Measurements from ENCODE around the gene MTCH1. TPM values are rescaled to one million over a fixed set of nuclear protein-coding genes. Genes with fewer than 3 reads are reported as not detected.

Gene MTCH1
- total RNA-seq (2021) = 198 to 207 TPM (median 204 TPM) in 3 replicates
- Bru-seq, nascent RNA = percentile 87 among the genes with signal in this experiment
- long read RNA-seq, experiment 1, transcript MTCH1-201 (12 exons, 2,006 nt) = major isoform, 829 of 1,602 reads
- long read RNA-seq, experiment 1, transcript MTCH1-202 (12 exons, 2,057 nt) = minor isoform, 546 of 1,602 reads
- long read RNA-seq, experiment 1, transcript MTCH1-204 (11 exons, 1,572 nt) = minor isoform, 28 of 1,602 reads
- long read RNA-seq, experiment 1, partial matches to known transcripts = 64 of 1,602 reads
- long read RNA-seq, experiment 1, other reads (novel, unspliced or antisense) = 134 of 1,602 reads
- long read RNA-seq, experiment 2, transcript MTCH1-202 (12 exons, 2,057 nt) = minor isoform, 73 of 327 reads
- long read RNA-seq, experiment 2, transcript MTCH1-205 (4 exons, 629 nt) = minor isoform, 5 of 327 reads
- long read RNA-seq, experiment 2, transcript MTCH1-201 (12 exons, 2,006 nt) = major isoform, 108 of 327 reads
- long read RNA-seq, experiment 2, partial matches to known transcripts = 32 of 327 reads
- long read RNA-seq, experiment 2, other reads (novel, unspliced or antisense) = 109 of 327 reads
- long read RNA-seq, experiment 3, partial matches to known transcripts = 11 of 23 reads
- long read RNA-seq, experiment 3, other reads (novel, unspliced or antisense) = 8 of 23 reads

- Mint-ChIP-seq H3K36me3 (no peaks in the 10 kb centered on the region), H3K27ac (peak within 1 kb of the TSS; percentile 95), H3K4me1 (peaks cover 20% of the 10 kb centered on the region), H3K4me3 (peak within 1 kb of the TSS; percentile 98), H3K27me3 (ENCODE audit: low read depth) (no peaks in the 10 kb centered on the region), H3K9me3 (0 out of 2 replicates have a peak, but pooled peaks cover 3% of the 10 kb centered on the region)
- ATAC-seq = peak; percentile 78
- CTCF ChIA-PET = interaction anchor here (1.0 to 2.6 kb wide), 7 partner anchors 9 to 224 kb away, joined by 4 to 32 read pairs (median 7); partner anchors contain the start of gene C6orf89
- POLR2A ChIA-PET = interaction anchor here (0.6 to 1.2 kb wide), 9 partner anchors 10 to 272 kb away, joined by 3 to 10 read pairs (median 3); partner anchors contain the start of genes PIM1, PPIL1, TBC1D22B and TMEM217
- peak; percentile 80 for DNase-seq (ENCODE audit: low spot score)
- no peak for TF ChIP-seq JAZF1 (CRISPR knock-in tag; IDR thresholded peaks at IDR 0.05)
- TF ChIP-seq ATF6 (CRISPR knock-in tag; IDR thresholded peaks at IDR 0.05) = no peak
- TF ChIP-seq MAX (CRISPR knock-in tag; IDR thresholded peaks at IDR 0.05) = peak; percentile 50; the same call in 1 of the 2 replicates
- TF ChIP-seq TEAD1 (CRISPR knock-in tag; IDR thresholded peaks at IDR 0.05) = peak; percentile 27; the same call in 1 of the 2 replicates
- TF ChIP-seq, protein P1, sequence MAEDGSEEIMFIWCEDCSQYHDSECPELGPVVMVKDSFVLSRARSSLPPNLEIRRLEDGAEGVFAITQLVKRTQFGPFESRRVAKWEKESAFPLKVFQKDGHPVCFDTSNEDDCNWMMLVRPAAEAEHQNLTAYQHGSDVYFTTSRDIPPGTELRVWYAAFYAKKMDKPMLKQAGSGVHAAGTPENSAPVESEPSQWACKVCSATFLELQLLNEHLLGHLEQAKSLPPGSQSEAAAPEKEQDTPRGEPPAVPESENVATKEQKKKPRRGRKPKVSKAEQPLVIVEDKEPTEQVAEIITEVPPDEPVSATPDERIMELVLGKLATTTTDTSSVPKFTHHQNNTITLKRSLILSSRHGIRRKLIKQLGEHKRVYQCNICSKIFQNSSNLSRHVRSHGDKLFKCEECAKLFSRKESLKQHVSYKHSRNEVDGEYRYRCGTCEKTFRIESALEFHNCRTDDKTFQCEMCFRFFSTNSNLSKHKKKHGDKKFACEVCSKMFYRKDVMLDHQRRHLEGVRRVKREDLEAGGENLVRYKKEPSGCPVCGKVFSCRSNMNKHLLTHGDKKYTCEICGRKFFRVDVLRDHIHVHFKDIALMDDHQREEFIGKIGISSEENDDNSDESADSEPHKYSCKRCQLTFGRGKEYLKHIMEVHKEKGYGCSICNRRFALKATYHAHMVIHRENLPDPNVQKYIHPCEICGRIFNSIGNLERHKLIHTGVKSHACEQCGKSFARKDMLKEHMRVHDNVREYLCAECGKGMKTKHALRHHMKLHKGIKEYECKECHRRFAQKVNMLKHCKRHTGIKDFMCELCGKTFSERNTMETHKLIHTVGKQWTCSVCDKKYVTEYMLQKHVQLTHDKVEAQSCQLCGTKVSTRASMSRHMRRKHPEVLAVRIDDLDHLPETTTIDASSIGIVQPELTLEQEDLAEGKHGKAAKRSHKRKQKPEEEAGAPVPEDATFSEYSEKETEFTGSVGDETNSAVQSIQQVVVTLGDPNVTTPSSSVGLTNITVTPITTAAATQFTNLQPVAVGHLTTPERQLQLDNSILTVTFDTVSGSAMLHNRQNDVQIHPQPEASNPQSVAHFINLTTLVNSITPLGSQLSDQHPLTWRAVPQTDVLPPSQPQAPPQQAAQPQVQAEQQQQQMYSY (CRISPR knock-in tag; IDR thresholded peaks at IDR 0.05) = 0 out of 2 replicates have a peak, but pooled peaks have one; percentile 14
- TF ChIP-seq, protein P2, sequence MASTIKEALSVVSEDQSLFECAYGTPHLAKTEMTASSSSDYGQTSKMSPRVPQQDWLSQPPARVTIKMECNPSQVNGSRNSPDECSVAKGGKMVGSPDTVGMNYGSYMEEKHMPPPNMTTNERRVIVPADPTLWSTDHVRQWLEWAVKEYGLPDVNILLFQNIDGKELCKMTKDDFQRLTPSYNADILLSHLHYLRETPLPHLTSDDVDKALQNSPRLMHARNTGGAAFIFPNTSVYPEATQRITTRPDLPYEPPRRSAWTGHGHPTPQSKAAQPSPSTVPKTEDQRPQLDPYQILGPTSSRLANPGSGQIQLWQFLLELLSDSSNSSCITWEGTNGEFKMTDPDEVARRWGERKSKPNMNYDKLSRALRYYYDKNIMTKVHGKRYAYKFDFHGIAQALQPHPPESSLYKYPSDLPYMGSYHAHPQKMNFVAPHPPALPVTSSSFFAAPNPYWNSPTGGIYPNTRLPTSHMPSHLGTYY (CRISPR knock-in tag; IDR thresholded peaks at IDR 0.05) = no peak
- TF ChIP-seq SMAD3 (CRISPR knock-in tag; IDR thresholded peaks at IDR 0.05; ENCODE audit: borderline replicate concordance) = 0 out of 2 replicates have a peak, but pooled peaks have one; percentile 58
- TF ChIP-seq, protein P3, sequence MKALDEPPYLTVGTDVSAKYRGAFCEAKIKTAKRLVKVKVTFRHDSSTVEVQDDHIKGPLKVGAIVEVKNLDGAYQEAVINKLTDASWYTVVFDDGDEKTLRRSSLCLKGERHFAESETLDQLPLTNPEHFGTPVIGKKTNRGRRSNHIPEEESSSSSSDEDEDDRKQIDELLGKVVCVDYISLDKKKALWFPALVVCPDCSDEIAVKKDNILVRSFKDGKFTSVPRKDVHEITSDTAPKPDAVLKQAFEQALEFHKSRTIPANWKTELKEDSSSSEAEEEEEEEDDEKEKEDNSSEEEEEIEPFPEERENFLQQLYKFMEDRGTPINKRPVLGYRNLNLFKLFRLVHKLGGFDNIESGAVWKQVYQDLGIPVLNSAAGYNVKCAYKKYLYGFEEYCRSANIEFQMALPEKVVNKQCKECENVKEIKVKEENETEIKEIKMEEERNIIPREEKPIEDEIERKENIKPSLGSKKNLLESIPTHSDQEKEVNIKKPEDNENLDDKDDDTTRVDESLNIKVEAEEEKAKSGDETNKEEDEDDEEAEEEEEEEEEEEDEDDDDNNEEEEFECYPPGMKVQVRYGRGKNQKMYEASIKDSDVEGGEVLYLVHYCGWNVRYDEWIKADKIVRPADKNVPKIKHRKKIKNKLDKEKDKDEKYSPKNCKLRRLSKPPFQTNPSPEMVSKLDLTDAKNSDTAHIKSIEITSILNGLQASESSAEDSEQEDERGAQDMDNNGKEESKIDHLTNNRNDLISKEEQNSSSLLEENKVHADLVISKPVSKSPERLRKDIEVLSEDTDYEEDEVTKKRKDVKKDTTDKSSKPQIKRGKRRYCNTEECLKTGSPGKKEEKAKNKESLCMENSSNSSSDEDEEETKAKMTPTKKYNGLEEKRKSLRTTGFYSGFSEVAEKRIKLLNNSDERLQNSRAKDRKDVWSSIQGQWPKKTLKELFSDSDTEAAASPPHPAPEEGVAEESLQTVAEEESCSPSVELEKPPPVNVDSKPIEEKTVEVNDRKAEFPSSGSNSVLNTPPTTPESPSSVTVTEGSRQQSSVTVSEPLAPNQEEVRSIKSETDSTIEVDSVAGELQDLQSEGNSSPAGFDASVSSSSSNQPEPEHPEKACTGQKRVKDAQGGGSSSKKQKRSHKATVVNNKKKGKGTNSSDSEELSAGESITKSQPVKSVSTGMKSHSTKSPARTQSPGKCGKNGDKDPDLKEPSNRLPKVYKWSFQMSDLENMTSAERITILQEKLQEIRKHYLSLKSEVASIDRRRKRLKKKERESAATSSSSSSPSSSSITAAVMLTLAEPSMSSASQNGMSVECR (CRISPR knock-in tag; IDR thresholded peaks at IDR 0.05; ENCODE audit: borderline replicate concordance) = peak; percentile 83
- TF ChIP-seq STAT6 (CRISPR knock-in tag; conservative IDR thresholded peaks at IDR 0.05; ENCODE audit: low read depth) = no peak
- TF ChIP-seq ATF1 (CRISPR knock-in tag; IDR thresholded peaks at IDR 0.05) = 0 out of 2 replicates have a peak, but pooled peaks have one; percentile 35
- peak; percentile 87 for TF ChIP-seq CREM (CRISPR knock-in tag; IDR thresholded peaks at IDR 0.05)
- TF ChIP-seq TP53 (CRISPR knock-in tag; IDR thresholded peaks at IDR 0.05) = no peak
- TF ChIP-seq FOXK1 (CRISPR knock-in tag; IDR thresholded peaks at IDR 0.05) = peak; percentile 84; the same call in 1 of the 2 replicates
- no peak for TF ChIP-seq EMX1 (CRISPR knock-in tag; IDR thresholded peaks at IDR 0.05)
- peak; percentile 59; the same call in 1 of the 2 replicates for TF ChIP-seq ZNF423 (CRISPR knock-in tag; IDR thresholded peaks at IDR 0.05)
- TF ChIP-seq, protein P4, sequence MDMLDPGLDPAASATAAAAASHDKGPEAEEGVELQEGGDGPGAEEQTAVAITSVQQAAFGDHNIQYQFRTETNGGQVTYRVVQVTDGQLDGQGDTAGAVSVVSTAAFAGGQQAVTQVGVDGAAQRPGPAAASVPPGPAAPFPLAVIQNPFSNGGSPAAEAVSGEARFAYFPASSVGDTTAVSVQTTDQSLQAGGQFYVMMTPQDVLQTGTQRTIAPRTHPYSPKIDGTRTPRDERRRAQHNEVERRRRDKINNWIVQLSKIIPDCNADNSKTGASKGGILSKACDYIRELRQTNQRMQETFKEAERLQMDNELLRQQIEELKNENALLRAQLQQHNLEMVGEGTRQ (CRISPR knock-in tag; IDR thresholded peaks at IDR 0.05) = peak; percentile 99
- peak; percentile 28; the same call in 1 of the 2 replicates for TF ChIP-seq ZBTB21 (CRISPR knock-in tag; IDR thresholded peaks at IDR 0.05; ENCODE audit: borderline replicate concordance)
Measured at GRCh38 chr6:36985808-36986703, at the start of gene MTCH1. MTCH1 (minus strand) TSS chr6:36986196; CDS start chr6:36986173, 23 bp downstream.
